Erythroblast (primary cell): ENCODE measurements around the gene VIPAS39.

Experiments
- GATA1 ChIP-seq: IDR thresholded peaks from 2 replicates; pipeline ENCODE4 v1.6.1; 2011; ENCODE audit warnings: low read depth, mild to moderate bottlenecking, control low read depth, low read length, moderate library complexity
- POLR2A ChIP-seq: IDR thresholded peaks from 2 replicates; pipeline ENCODE4 v1.6.1; 2011; ENCODE audit warnings: mild to moderate bottlenecking, low read length

DNA sequence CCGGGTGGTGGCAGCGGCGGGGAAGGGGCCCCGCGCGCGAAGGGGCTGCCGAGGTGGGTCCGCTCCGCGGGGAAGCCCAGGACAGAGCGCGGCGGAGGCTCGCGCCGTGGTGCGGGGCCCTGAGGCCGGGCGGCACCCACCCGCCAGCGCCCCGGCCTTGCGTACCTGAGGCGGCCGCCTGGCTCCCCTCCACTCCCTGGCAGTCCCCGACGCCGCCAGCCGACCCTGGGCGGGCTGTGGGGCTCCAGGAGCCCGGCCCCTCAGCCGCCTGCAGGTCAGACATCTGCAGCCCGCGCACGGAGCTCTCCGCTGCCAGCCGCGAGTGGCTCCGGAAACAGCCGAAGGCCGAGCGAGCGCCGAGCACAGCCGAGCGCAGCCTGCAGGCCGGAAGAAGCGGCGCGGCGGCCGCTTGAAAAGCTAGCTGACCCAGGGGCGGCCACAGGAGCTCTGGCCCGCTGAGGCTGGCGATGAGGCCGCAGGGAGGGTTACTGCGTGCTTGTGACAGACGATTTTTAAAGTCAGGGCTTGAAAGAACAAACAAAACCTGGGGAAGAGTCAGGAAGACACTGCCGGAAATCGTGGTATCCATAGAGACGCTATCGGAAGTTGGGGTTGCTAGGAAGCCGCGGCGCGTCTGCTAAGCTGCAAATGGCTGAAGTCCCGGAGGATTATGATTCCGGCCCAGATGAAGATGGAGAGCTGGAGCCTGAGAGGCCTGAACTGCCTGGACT lies 80.5 kb downstream of the VIPAS39 start, which contains the start of the genes SAMD15 and TMED8:
- TF ChIP-seq POLR2A (peak; percentile 49), GATA1 (no peak)
